Psoas muscle (tissue), 8 donors: Measurements from ENCODE around the gene PLEKHM3. TPM values are rescaled to one million over a fixed set of nuclear protein-coding genes. Genes with fewer than 3 reads are reported as not detected.

Experiments used
- ATAC-seq, 4 donors: fragments of 200-7000 bp; cut with Tn5 transposase; one replicate each; pipeline ENCODE4 v1.9.1; 2020; ENCODE audit warnings: moderate library complexity in 3 of 4, mild to moderate bottlenecking in 2 of 4
- DNase-seq, 2 donors: peaks; one replicate each; pipeline ENCODE4 v3.0.0-alpha.2; 2020
- H3K27ac ChIP-seq: fragments of 200-600 bp; one replicate; pipeline ENCODE4 v1.8.0; 2022
- H3K27me3 ChIP-seq, 3 donors: fragments of 200-600 bp in 1 of 3; one replicate each; pipeline versions ENCODE4 v1.6.1 to v1.8.0; 2013 to 2022; ENCODE audit warnings: low read length in 2 of 3, mild to moderate bottlenecking in 2 of 3, moderate library complexity in 1 of 3; ENCODE audit not compliant: insufficient read depth in 3 of 3
- H3K36me3 ChIP-seq, 2 donors: fragments of 200-600 bp in 1 of 2; one replicate each; pipeline versions ENCODE4 v1.6.1 to v1.8.0; 2013 to 2022; ENCODE audit warnings: low read depth in 1 of 2, mild to moderate bottlenecking in 1 of 2, moderate library complexity in 1 of 2; ENCODE audit not compliant: insufficient read depth in 1 of 2
- H3K4me1 ChIP-seq: fragments of 200-600 bp; one replicate; pipeline ENCODE4 v1.8.0; 2022
- H3K4me3 ChIP-seq: fragments of 200-600 bp; one replicate; pipeline ENCODE4 v1.8.0; 2022; ENCODE audit warnings: mild to moderate bottlenecking
- H3K9me3 ChIP-seq: fragments of 200-600 bp; one replicate; pipeline ENCODE4 v1.8.0; 2022
- WGBS, 3 donors: extraction: QIAGEN DNeasy Blood & Tissue Kit; methylation state at CpG; one replicate each; pipeline versions ENCODE4 v1.1.6 to v1.1.7; 2013; 5-methylcytosine and 5-hydroxymethylcytosine counted together
- intact Hi-C, 2 donors: fragments of 100-400 bp; cut with DNase I; formaldehyde crosslinking; loops; one replicate each; pipeline versions ENCODE4 v1.11.0 to v1.14.2; 2022
- polyA plus RNA-seq, 3 donors: library from polyadenylated mRNA; stranded (reverse); fragments of 200-250 nt; gene quantifications; one replicate each; pipeline ENCODE4 v1.2.3, GENCODE V29; 2013
- total RNA-seq, 4 donors: library from RNA; stranded (reverse); fragmentation: NEBNext Ultra II Directional in 2 of 4; extraction: Animal tissue kit (Norgen Biotek cat#: 25700) in 2 of 4; gene quantifications; one replicate each; pipeline versions ENCODE4 v1.2.1 to v1.2.4, GENCODE V29; 2021 to 2023
- TF ChIP-seq, protein P1 (sequence below): fragments of 200-600 bp; IDR thresholded peaks from one replicate; pipeline ENCODE4 v1.8.0; 2022; ENCODE audit warnings: antibody characterized with exemption
- donor health status: healthy with polysubstance abuse.
- donor health status: DM: no; HTN: no; CAD: no; lungs with moderate emphysema.
- donor health status: Bipolar disorder and iron deficiency.
- donor health status: healthy.
- donor health status: DM: yes; HTN: yes; CAD: no.
- donor health status: DM: no; HTN: no; CAD: no.
- donor health status: DM: no; HTN: no; CAD: no.
- donor health status: DM: yes; HTN: yes; CAD: no.

PLEKHM3 gene
- total and polyA plus RNA-seq, 7 donors: 1.1 to 5.7 (median 4.0) TPM

DNA sequence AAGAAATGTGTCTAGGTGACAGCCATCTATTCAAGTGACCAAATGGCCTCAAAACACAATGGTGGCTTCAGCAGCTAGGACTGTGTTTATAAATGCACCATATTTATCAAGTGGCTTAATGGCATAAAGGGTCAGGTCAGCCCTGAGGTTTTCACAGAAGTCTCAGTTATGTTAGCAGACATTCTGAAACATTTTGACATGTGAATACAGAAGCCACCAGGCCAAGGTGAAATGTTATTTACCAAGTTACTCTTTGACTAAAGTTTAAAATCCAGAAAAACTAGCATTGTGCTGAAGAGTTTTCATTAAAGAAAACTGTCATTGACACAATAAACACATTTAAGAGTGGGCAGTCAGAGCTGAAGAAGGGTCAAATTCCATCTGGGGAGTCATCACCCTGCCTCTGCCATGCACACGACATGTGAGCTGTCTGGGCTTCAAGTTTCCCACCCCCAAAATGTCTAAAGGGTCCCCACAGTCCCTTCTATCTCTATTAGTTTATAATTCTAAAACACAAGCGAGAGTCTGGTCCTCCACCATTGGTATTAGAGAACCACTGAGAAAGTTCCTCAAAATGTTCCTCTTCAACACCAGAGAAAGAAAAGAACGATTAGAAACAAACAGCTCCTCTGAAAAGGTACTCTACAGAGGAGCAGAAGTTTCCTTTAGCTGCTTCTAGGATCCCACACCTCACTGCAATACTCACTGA, 178.1 kb downstream of the PLEKHM3 start:
- TF ChIP-seq, protein P1, sequence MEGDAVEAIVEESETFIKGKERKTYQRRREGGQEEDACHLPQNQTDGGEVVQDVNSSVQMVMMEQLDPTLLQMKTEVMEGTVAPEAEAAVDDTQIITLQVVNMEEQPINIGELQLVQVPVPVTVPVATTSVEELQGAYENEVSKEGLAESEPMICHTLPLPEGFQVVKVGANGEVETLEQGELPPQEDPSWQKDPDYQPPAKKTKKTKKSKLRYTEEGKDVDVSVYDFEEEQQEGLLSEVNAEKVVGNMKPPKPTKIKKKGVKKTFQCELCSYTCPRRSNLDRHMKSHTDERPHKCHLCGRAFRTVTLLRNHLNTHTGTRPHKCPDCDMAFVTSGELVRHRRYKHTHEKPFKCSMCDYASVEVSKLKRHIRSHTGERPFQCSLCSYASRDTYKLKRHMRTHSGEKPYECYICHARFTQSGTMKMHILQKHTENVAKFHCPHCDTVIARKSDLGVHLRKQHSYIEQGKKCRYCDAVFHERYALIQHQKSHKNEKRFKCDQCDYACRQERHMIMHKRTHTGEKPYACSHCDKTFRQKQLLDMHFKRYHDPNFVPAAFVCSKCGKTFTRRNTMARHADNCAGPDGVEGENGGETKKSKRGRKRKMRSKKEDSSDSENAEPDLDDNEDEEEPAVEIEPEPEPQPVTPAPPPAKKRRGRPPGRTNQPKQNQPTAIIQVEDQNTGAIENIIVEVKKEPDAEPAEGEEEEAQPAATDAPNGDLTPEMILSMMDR: no peak
- DNase-seq (no peak), ATAC-seq (no peak)
- Histone ChIP-seq H3K9me3 (no peaks in the 10 kb centered on the region), H3K4me3 (no peak overlapping the region), H3K27ac (no peak overlapping the region), H3K4me1 (no peaks in the 10 kb centered on the region), H3K36me3 (no peaks in the 10 kb centered on the region), H3K27me3 (no peaks in the 10 kb centered on the region)
- intact Hi-C loops: no loop called here
- WGBS, 3 donors: 76 to 81% (median 78%) methylated on average over 3 of the region's 3 CpGs

- H3K4me3 ChIP-seq: no peak overlapping the region
- TF ChIP-seq, protein P1: no peak
- H3K27ac ChIP-seq: no peak overlapping the region
- no peak for DNase-seq
- no peaks in the 10 kb centered on the region for H3K4me1 ChIP-seq
- no peak for ATAC-seq
- 75 to 80% (median 78%) methylated on average over 3 of the region's 3 CpGs for WGBS, 3 donors
- no peaks in the 10 kb centered on the region for H3K27me3 ChIP-seq
- no peaks in the 10 kb centered on the region for H3K9me3 ChIP-seq
- no peaks in the 10 kb centered on the region for H3K36me3 ChIP-seq
- intact Hi-C loops: no loop called here
These were observed 180.0 kb downstream of the PLEKHM3 start for GRCh38 chr2:207845202-207845864.

DNA sequence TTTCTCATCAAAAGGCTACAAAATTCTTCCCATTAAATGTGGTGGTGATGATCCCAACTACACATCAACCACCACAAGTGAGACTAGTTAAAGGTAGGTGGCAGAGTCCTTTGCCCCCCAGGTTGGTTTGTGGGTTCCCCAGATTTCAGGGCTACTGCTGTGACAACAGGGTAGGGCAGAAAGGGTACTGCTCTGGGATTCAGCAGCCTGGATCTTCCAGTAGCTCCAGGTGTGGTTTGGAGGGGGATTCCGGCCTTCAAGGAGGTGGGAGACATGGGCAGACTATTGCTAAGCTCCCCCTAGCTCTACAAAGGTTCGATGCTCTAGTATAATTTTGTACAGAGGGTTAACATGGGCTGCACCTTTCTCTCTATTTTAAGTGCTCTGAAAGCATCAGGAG, 180.7 kb downstream of the PLEKHM3 start:
- WGBS, 3 donors: 50 to 96% (median 78%) methylated on average over 2 of the region's 2 CpGs
- Histone ChIP-seq H3K27ac (no peak overlapping the region), H3K4me3 (no peak overlapping the region), H3K36me3 (no peaks in the 10 kb centered on the region), H3K4me1 (no peaks in the 10 kb centered on the region), H3K9me3 (no peaks in the 10 kb centered on the region), H3K27me3 (no peaks in the 10 kb centered on the region)
- intact Hi-C loops: no loop called here
- ATAC-seq: no peak
- TF ChIP-seq, protein P1: no peak
- no peak for DNase-seq

DNA sequence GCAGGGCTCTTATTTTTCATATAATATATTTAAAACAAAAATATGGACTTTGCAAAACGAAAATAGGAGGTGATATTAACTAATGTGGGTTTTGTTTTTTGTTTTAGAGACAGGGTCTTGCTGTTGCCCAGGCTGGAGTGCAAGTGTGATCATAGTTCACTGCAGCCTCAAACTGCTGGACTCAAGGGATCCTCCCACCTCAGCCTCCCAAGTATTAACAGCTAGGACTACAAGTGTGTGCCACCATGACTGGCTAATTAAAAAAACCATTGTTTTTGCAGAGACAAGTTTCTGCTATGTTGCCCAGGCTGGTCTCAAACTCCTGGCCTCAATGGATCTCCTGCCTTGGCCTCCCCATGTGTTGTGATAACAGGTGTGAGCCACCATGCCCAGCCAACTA, 185.2 kb downstream of the PLEKHM3 start:
- peaks cover 8% of the 10 kb centered on the region for H3K4me1 ChIP-seq
- no peak overlapping the region for H3K27ac ChIP-seq
- ATAC-seq (no peak), DNase-seq (no peak)
- H3K27me3 ChIP-seq: no peaks in the 10 kb centered on the region
- H3K36me3 ChIP-seq: no peaks in the 10 kb centered on the region
- TF ChIP-seq, protein P1: no peak
- 90 to 98% (median 93%) methylated on average over 1 of the region's 1 CpG for WGBS, 3 donors
- intact Hi-C loops: no loop called here
- no peaks in the 10 kb centered on the region for H3K9me3 ChIP-seq
- no peak overlapping the region for H3K4me3 ChIP-seq
